ENCODE measurements around the gene RPL11. TPM values are rescaled to one million over a fixed set of nuclear protein-coding genes. Genes with fewer than 3 reads are reported as not detected.

The RPL11 gene
- total and polyA plus RNA-seq, 2 of the 8 experiments (the other 6 are each of a cell fraction or from before 2014, with no cell fraction given): 1,192 to 1,426 TPM

- POLR2A ChIA-PET (ENCODE audit: partially characterized antibody): interaction anchor here (4.2 kb wide), 1 partner anchor 90 kb away, joined by 17 read pairs; no protein-coding TSS in a partner anchor
- no peaks in the 10 kb centered on the region for H3K9me3 ChIP-seq (ENCODE audit: insufficient read depth in 2 of 2, low read depth in 1 of 2, low read length in 1 of 2)
These were observed 45.5 kb upstream of the RPL11 start for GRCh38 chr1:23646091-23646490.

More at GRCh38 chr1:23646091-23646490, 45.5 kb upstream of the RPL11 start:
- no peak for DNase-seq (ENCODE audit: low read depth in 1 of 2, low spot score in 2 of 2)
- Histone ChIP-seq H3K27me3 (replicated peaks in 1 of 4; ENCODE audit: control insufficient read depth in 3 of 4, extremely low read depth in 1 of 4, insufficient read depth in 3 of 4, low read length in 3 of 4) (peaks cover 0 to 2% (median 0%) of the 10 kb centered on the region in 4 experiments; a peak in 2 of 7 replicates), H3K23ac (ENCODE audit: insufficient read length) (no peak overlapping the region), H3K27ac (ENCODE audit: low read depth, low read length) (no peak overlapping the region), H2BK120ac (replicated peaks; ENCODE audit: low read depth, low read length) (no peak overlapping the region), H3K56ac (replicated peaks; ENCODE audit: insufficient read length, low read depth, low read length) (no peak overlapping the region), H2BK12ac (ENCODE audit: low read depth, low read length) (no peak overlapping the region), H2BK5ac (ENCODE audit: low read depth, low read length) (no peak overlapping the region), H3K4me2 (ENCODE audit: insufficient read depth in 1 of 2, low read depth in 2 of 2, low read length in 2 of 2) (no peak overlapping the region), H2BK15ac (ENCODE audit: low read length) (no peak overlapping the region), H4K91ac (replicated peaks; ENCODE audit: insufficient read length, low read length) (no peak overlapping the region), H3K79me1 (ENCODE audit: low read depth, low read length) (no peaks in the 10 kb centered on the region), H3K4me3 (ENCODE audit: extremely low read depth in 1 of 4, insufficient read depth in 2 of 4, low read depth in 3 of 4, low read length in 4 of 4) (no peak overlapping the region), H4K8ac (ENCODE audit: extremely low read depth, insufficient read depth, low read length) (no peak overlapping the region), H4K20me1 (replicated peaks in 1 of 2; ENCODE audit: control insufficient read depth in 1 of 2, insufficient read depth in 2 of 2, low read length in 2 of 2) (no peaks in the 10 kb centered on the region), H3K18ac (ENCODE audit: extremely low read depth, low read length) (no peak overlapping the region), H3K14ac (ENCODE audit: insufficient read length) (no peak overlapping the region), H2AK5ac (ENCODE audit: low read depth, low read length) (no peak overlapping the region), H2AFZ (ENCODE audit: low read length) (no peak overlapping the region), H3K4ac (replicated peaks; ENCODE audit: insufficient read length, low read depth, low read length) (no peak overlapping the region), H3K36me3 (ENCODE audit: control insufficient read depth in 2 of 4, insufficient read depth in 4 of 4, low read length in 3 of 4) (no peaks in the 10 kb centered on the region), H3K4me1 (replicated peaks in 1 of 4; ENCODE audit: control insufficient read depth in 3 of 4, insufficient read depth in 4 of 4, low read length in 3 of 4) (peaks cover 0 to 4% (median 2%) of the 10 kb centered on the region in 4 experiments; a peak in 3 of 7 replicates), H4K5ac (ENCODE audit: insufficient read length, low read depth, low read length) (no peak overlapping the region), H3K9ac (replicated peaks in 1 of 4; ENCODE audit: extremely low read depth in 1 of 4, low read depth in 3 of 4, low read length in 3 of 4) (no peak overlapping the region), H3K23me2 (ENCODE audit: low read depth, low read length) (no peaks in the 10 kb centered on the region), H3K79me2 (ENCODE audit: control insufficient read depth in 1 of 2, insufficient read depth in 2 of 2, low read length in 2 of 2) (no peaks in the 10 kb centered on the region), H2BK20ac (ENCODE audit: low read length) (no peak overlapping the region)
- 95% methylated on average over 4 of the region's 4 CpGs; no CpG with 5 or more reads in 1 of the 2 experiments for WGBS, 2 experiments (ENCODE audit: extremely low coverage in 1 of 2, insufficient coverage in 1 of 2, insufficient read length in 1 of 2, insufficient replicate concordance in 2 of 2, low coverage in 1 of 2, low lambda C conversion rate in 2 of 2, missing lambda C conversion rate in 1 of 2)
- FAIRE-seq: no peak
- no peak for TF ChIP-seq BRCA1 (IDR thresholded peaks at IDR 0.05; ENCODE audit: low read depth, low read length)
- no peak for TF ChIP-seq RXRA (IDR thresholded peaks at IDR 0.05; ENCODE audit: insufficient read depth, low read depth, low read length)
- TF ChIP-seq ATF3 (IDR thresholded peaks at IDR 0.05; ENCODE audit: insufficient read depth, low read depth, low read length): no peak
- no peak for TF ChIP-seq BACH1 (IDR thresholded peaks at IDR 0.05; ENCODE audit: low read length)
- TF ChIP-seq KDM1A (IDR thresholded peaks at IDR 0.05; ENCODE audit: borderline replicate concordance, low read length): no peak
- no peak for TF ChIP-seq SIRT6 (IDR thresholded peaks at IDR 0.05; ENCODE audit: low read length)
- TF ChIP-seq PHF8 (conservative IDR thresholded peaks at IDR 0.05; ENCODE audit: low read depth, low read length): no peak
- TF ChIP-seq ZNF274 (IDR thresholded peaks at IDR 0.05; ENCODE audit: borderline replicate concordance, extremely low read depth, low read length): no peak
- TF ChIP-seq SIX5 (IDR thresholded peaks at IDR 0.05; ENCODE audit: low read depth, low read length): no peak
- no peak for TF ChIP-seq GTF2F1 (IDR thresholded peaks at IDR 0.05; ENCODE audit: borderline replicate concordance, low read depth, low read length)
- TF ChIP-seq TBP (IDR thresholded peaks at IDR 0.05; ENCODE audit: low read depth, low read length): no peak
- CTCF ChIA-PET (ENCODE audit: partially characterized antibody): interaction anchor here (0.6 to 26.6 kb wide), 9 partner anchors 9 to 423 kb away, joined by 3 to 706 read pairs (median 9); partner anchors contain the start of gene ID3

Measured in H1 (cell line).